ENCODE measurements around the gene RCOR1.

Gene RCOR1

GRCh38 chr14:102729268-102729667 lies 136.8 kb downstream of the RCOR1 start:
- TF ChIP-seq, protein P1, sequence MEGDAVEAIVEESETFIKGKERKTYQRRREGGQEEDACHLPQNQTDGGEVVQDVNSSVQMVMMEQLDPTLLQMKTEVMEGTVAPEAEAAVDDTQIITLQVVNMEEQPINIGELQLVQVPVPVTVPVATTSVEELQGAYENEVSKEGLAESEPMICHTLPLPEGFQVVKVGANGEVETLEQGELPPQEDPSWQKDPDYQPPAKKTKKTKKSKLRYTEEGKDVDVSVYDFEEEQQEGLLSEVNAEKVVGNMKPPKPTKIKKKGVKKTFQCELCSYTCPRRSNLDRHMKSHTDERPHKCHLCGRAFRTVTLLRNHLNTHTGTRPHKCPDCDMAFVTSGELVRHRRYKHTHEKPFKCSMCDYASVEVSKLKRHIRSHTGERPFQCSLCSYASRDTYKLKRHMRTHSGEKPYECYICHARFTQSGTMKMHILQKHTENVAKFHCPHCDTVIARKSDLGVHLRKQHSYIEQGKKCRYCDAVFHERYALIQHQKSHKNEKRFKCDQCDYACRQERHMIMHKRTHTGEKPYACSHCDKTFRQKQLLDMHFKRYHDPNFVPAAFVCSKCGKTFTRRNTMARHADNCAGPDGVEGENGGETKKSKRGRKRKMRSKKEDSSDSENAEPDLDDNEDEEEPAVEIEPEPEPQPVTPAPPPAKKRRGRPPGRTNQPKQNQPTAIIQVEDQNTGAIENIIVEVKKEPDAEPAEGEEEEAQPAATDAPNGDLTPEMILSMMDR (IDR thresholded peaks at IDR 0.05) = no peak

DNA sequence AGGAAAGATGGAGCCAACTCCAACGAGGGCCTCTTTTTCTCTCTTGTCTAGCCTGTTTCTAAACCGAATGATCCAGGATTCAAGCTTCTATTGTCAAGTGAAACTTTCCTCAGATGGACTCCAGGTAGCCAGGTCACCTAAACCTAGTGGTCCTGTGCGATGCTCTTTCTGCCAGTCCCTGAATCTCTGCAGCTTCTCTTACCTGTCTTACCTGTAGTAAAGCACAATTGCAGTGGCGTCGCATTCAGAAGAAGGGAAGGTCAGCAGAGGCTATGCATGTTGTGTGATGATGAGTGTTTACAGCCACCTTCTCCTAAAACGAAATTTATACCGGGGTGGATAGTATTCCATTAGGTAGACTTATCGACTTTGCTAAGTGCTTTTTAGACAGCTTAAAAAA lies 137.4 kb downstream of the RCOR1 start:
- TF ChIP-seq, protein P1 (IDR thresholded peaks at IDR 0.05) = no peak

GRCh38 chr14:102731101-102731870 lies 138.8 kb downstream of the RCOR1 start:
- TF ChIP-seq, protein P1 (IDR thresholded peaks at IDR 0.05) = no peak

DNA sequence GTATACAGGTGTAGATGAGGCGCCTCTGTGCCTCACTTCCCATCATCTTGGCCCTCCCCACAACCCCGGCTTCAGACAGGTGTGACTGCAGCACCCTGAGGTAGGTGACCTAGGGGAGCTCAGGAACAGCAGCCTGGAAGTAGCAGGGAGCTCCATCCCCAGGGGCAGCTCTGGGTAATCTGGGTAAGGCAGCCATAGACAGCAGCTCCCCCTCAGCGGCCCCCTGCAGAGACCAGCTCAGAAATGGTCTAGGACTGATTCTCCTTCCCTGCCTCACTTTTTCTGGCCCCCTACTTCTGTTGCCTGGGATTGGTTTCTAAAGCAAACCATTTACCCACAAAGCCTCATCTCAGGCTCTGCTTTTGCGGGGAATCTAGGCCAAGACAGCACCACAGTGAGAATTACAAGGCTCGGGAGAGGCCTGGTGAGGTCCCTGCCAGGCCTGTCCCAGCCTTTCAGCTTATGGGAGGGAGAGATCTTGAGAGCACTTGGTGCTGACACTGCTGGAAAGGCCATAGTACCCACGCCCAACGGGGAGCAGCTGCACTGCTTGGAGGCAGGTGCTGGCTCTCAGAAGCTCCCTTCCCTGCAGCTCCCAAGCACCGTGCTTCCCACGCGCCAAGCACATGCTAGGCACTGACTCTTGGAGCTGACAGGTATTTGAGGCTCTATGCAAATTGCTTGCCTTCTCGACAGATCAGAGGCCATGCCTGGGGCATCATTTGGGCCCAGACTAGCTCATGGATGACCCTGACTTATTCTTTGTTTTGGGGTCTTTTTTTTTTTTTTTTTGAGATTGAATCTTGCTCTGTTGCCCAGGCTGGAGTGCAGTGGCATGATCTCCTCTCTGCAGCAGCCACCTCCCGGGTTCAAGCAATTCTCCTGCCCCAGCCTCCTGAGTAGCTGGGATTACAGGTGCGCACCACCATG lies 139.7 kb downstream of the RCOR1 start:
- TF ChIP-seq, protein P1 (IDR thresholded peaks at IDR 0.05) = no peak

DNA sequence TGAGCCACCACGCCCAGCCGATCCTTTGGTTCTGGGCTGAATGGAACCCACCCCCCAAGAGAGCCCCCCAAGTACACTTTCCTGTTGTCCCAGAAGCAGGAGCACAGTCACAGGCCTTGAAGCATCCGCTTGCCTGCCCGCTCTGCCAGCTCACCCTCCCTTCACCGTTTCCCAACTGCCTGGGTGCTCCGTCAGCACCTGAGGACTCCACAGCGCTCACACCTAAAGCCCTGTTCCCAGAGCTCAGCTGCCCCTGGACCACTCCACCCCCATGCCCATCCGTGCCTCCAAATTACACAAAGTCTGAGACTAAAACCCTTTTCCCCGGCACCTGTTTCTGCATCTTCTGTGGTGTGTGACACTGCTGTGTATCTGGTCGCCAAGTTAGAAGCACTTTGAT lies 140.5 kb downstream of the RCOR1 start:
- TF ChIP-seq, protein P1 (IDR thresholded peaks at IDR 0.05) = no peak

DNA sequence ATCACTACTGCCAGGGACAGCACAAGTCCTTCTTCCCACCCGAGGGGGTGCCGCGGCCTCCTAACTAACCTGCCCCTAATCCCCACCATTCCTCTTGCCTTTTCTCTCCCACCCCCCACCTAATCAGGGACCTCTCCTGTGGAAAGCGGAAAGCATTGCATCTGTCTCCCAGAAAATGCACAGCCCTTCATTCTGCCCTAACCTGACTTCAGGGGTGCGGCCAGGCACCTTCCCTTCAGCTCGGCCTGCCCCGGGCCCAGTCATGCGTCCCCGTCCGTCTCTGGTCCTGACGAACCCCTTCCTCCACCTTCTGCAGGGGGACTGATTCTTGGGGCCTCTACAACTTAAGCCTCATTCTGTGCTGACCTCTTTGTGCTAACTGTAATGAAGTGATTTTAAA lies 140.9 kb downstream of the RCOR1 start:
- TF ChIP-seq, protein P1 (IDR thresholded peaks at IDR 0.05) = no peak

- TF ChIP-seq, protein P1 (IDR thresholded peaks at IDR 0.05) = no peak
Observed at GRCh38 chr14:102734436-102734835, 142.0 kb downstream of the RCOR1 start.

Data from LNCAP (cell line).